ENCODE results near the gene APBB2.

GRCh38 chr4:40827758-40828157 is 386.6 kb downstream of the APBB2 start:
- no peak for TF ChIP-seq CEBPB (IDR thresholded peaks at IDR 0.05; ENCODE audit: low read depth, low read length)
- TF ChIP-seq JUND (IDR thresholded peaks at IDR 0.05; ENCODE audit: low read length), result no peak
- TF ChIP-seq CTCF (IDR thresholded peaks at IDR 0.05; ENCODE audit: control extremely low read depth in 1 of 3, insufficient read depth in 1 of 3, low read depth in 1 of 3, low read length in 3 of 3), result no peak
- TF ChIP-seq JUN (IDR thresholded peaks at IDR 0.05; ENCODE audit: low read depth, low read length), result no peak
- no peak for TF ChIP-seq EZH2 (IDR thresholded peaks at IDR 0.05; ENCODE audit: low read depth, low read length, severe bottlenecking)
- no peak for TF ChIP-seq POU5F1 (IDR thresholded peaks at IDR 0.05; ENCODE audit: low read depth, low read length)
- TF ChIP-seq SP1 (IDR thresholded peaks at IDR 0.05; ENCODE audit: low read depth, low read length), result no peak
- no peak for TF ChIP-seq CREB1 (IDR thresholded peaks at IDR 0.05)
- TF ChIP-seq POLR2A (IDR thresholded peaks at IDR 0.05; ENCODE audit: control extremely low read depth in 1 of 2, low read depth in 2 of 2, low read length in 2 of 2), result no peak
- TF ChIP-seq ZNF274 (IDR thresholded peaks at IDR 0.05; ENCODE audit: borderline replicate concordance, extremely low read depth, low read length), result no peak
- no peak for TF ChIP-seq BRCA1 (IDR thresholded peaks at IDR 0.05; ENCODE audit: low read depth, low read length)

Data from H1 (cell line).